ENCODE measurements around the gene MDM2.

GRCh38 chr12:68772714-68773113, 35.3 kb upstream of the MDM2 start:
- no peak for TF ChIP-seq CTCF (conservative IDR thresholded peaks at IDR 0.05)
- no peak for TF ChIP-seq ZFX (IDR thresholded peaks at IDR 0.05)

Measured in C4-2B (cell line).